WTC11 (cell line): ENCODE data around the gene CDH13.

Experiments used
- ARID4B ChIP-seq: sonication (generic); formaldehyde crosslinking; IDR thresholded peaks from 2 replicates; pipeline ENCODE4 v1.8.0; 2023; ENCODE audit warnings: missing genetic modification reagents, mild to moderate bottlenecking, borderline replicate concordance
- GABPB1 ChIP-seq: sonication (generic); formaldehyde crosslinking; IDR thresholded peaks from 2 replicates; pipeline ENCODE4 v1.8.1; 2023; ENCODE audit warnings: mild to moderate bottlenecking, missing genetic modification reagents
- TEAD4 ChIP-seq: sonication (generic); formaldehyde crosslinking; IDR thresholded peaks from 2 replicates; pipeline ENCODE4 v1.8.0; 2022; ENCODE audit warnings: mild to moderate bottlenecking, missing genetic modification reagents
- TF ChIP-seq, protein P1 (sequence below): fragments of 200-600 bp; IDR thresholded peaks from 2 replicates; pipeline ENCODE4 v1.8.0; 2022; ENCODE audit warnings: antibody characterized with exemption
- TF ChIP-seq, protein P2 (sequence below): sonication (generic); formaldehyde crosslinking; IDR thresholded peaks from 2 replicates; pipeline ENCODE4 v1.8.1; 2022; ENCODE audit warnings: low read depth, missing genetic modification reagents, borderline replicate concordance

DNA sequence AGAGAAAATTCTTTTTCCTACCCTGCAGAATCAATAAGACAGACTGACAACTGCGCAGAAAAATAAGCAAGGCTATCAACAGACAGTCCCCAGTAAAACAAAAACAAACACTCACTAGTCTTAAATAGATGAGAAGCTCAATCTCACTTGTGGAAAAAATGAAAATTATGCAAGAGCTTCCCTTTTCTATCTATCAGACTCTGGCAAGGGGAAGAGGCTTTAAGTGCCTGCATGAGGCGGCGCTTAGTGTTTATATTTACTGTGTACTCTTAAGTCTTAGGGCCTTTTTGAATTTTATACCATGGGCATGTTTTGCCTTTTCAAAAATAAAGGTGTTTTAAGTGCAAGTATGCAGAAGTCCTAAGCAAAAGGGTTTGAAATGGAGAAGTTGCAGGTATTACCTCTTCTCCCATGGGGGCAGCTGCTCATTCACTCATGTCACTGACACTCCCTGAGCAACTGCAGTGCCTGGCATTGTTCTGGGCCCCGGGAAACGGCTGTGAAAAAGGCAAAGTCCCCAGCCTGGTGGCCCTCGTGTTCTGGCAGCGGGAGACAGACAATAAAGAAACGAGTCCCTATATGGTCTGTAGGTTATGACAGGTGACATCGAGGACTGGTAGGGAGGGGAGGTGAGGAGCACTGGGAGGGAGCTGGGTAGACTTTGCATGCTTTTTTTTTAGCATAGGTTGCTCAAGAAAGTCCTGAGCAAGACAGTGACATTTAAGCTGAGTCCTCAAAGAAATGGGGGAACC is 1216.2 kb downstream of the CDH13 start:
- TF ChIP-seq, protein P1, sequence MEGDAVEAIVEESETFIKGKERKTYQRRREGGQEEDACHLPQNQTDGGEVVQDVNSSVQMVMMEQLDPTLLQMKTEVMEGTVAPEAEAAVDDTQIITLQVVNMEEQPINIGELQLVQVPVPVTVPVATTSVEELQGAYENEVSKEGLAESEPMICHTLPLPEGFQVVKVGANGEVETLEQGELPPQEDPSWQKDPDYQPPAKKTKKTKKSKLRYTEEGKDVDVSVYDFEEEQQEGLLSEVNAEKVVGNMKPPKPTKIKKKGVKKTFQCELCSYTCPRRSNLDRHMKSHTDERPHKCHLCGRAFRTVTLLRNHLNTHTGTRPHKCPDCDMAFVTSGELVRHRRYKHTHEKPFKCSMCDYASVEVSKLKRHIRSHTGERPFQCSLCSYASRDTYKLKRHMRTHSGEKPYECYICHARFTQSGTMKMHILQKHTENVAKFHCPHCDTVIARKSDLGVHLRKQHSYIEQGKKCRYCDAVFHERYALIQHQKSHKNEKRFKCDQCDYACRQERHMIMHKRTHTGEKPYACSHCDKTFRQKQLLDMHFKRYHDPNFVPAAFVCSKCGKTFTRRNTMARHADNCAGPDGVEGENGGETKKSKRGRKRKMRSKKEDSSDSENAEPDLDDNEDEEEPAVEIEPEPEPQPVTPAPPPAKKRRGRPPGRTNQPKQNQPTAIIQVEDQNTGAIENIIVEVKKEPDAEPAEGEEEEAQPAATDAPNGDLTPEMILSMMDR = no peak
- TF ChIP-seq TEAD4 (CRISPR knock-in tag) = no peak
- TF ChIP-seq GABPB1 (CRISPR knock-in tag) = no peak
- no peak for TF ChIP-seq ARID4B (CRISPR knock-in tag)
- TF ChIP-seq, protein P2, sequence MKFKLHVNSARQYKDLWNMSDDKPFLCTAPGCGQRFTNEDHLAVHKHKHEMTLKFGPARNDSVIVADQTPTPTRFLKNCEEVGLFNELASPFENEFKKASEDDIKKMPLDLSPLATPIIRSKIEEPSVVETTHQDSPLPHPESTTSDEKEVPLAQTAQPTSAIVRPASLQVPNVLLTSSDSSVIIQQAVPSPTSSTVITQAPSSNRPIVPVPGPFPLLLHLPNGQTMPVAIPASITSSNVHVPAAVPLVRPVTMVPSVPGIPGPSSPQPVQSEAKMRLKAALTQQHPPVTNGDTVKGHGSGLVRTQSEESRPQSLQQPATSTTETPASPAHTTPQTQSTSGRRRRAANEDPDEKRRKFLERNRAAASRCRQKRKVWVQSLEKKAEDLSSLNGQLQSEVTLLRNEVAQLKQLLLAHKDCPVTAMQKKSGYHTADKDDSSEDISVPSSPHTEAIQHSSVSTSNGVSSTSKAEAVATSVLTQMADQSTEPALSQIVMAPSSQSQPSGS (CRISPR knock-in tag) = no peak
